HG03442 (cell line): ENCODE results near the gene FHIT.

Experiments used
- ATAC-seq: cut with Tn5 transposase; IDR thresholded peaks from one replicate; pipeline ENCODE4 v1.9.1; 2021; ENCODE audit warnings: mild to moderate bottlenecking, moderate library complexity; ENCODE audit not compliant: unreplicated experiment

The FHIT gene

GRCh38 chr3:61172684-61173083 is 78.6 kb downstream of the FHIT start:
- ATAC-seq = peak; percentile 70

GRCh38 chr3:61172203-61172602 is 79.0 kb downstream of the FHIT start:
- no peak for ATAC-seq

- ATAC-seq = no peak
Measured at GRCh38 chr3:61169621-61170251, 81.5 kb downstream of the FHIT start.

GRCh38 chr3:61168286-61168685 is 83.0 kb downstream of the FHIT start:
- ATAC-seq = no peak

- no peak for ATAC-seq
Measured at GRCh38 chr3:61162965-61163364, 88.3 kb downstream of the FHIT start.

- no peak for ATAC-seq
Measured at GRCh38 chr3:61158667-61159066, 92.6 kb downstream of the FHIT start.

GRCh38 chr3:61158216-61158615 is 93.0 kb downstream of the FHIT start:
- no peak for ATAC-seq

GRCh38 chr3:61157414-61157813 is 93.8 kb downstream of the FHIT start:
- ATAC-seq = peak; percentile 92

- no peak for ATAC-seq
Measured at GRCh38 chr3:61155701-61156292, 95.5 kb downstream of the FHIT start.

GRCh38 chr3:61154457-61155198 is 96.6 kb downstream of the FHIT start:
- no peak for ATAC-seq

GRCh38 chr3:61152071-61152470 is 99.2 kb downstream of the FHIT start:
- ATAC-seq = no peak

- ATAC-seq = no peak
Measured at GRCh38 chr3:61149236-61149635, 102.0 kb downstream of the FHIT start.

GRCh38 chr3:61146010-61146890 is 105.0 kb downstream of the FHIT start:
- ATAC-seq = no peak

- no peak for ATAC-seq
Measured at GRCh38 chr3:61141697-61142096, 109.6 kb downstream of the FHIT start.

GRCh38 chr3:61141227-61141626 is 110.0 kb downstream of the FHIT start:
- ATAC-seq = no peak

GRCh38 chr3:61139686-61140085 is 111.6 kb downstream of the FHIT start:
- no peak for ATAC-seq

- ATAC-seq = no peak
Measured at GRCh38 chr3:61138401-61138800, 112.9 kb downstream of the FHIT start.

GRCh38 chr3:61136191-61136590 is 115.1 kb downstream of the FHIT start:
- no peak for ATAC-seq

- no peak for ATAC-seq
Measured at GRCh38 chr3:61134532-61134931, 116.7 kb downstream of the FHIT start.

GRCh38 chr3:61132062-61132461 is 119.2 kb downstream of the FHIT start:
- peak; percentile 79 for ATAC-seq

GRCh38 chr3:61118830-61119229 is 132.4 kb downstream of the FHIT start:
- no peak for ATAC-seq
